ENCODE results near the gene ACTMAP.

The ACTMAP gene

DNA sequence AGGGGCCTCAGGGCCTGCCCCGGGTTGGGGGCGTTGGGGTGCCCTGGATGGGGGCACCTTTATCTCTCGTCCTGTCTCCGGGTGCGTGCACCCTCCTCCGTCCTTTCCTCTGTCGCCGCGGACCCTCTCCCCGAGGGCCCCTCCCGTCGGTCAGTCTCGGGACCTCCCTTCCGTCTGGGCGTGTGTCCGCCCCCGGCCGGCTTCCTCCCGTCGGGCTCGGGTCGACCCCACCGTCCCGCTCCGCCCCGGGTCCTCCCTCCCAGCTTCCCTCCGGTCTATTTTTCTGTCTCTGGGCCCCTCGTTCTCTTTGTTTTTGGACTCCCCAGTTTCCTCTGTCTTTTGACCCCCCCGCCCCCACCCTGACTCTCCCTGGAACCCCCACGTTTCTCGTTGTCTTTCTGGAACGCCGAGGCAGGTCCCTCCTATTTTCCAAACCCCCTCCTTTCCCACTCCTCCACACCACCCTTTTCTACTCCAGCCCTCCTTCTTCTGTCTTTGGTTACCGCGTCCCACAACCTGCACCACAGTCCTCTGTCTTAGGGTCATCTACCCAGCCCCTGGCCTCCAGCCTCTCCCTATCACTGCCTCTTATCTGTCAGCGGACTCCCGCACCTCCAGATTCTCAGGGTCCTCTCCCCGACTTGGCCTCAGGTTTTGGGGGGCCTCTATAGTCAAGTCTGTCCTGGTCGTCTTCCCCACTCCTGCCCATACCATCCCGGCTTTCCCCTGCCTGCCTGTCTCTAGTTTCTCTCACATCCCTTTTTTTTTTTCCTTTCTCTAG is 49.5 kb upstream of the ACTMAP start (continued):
- TF ChIP-seq, protein P1, sequence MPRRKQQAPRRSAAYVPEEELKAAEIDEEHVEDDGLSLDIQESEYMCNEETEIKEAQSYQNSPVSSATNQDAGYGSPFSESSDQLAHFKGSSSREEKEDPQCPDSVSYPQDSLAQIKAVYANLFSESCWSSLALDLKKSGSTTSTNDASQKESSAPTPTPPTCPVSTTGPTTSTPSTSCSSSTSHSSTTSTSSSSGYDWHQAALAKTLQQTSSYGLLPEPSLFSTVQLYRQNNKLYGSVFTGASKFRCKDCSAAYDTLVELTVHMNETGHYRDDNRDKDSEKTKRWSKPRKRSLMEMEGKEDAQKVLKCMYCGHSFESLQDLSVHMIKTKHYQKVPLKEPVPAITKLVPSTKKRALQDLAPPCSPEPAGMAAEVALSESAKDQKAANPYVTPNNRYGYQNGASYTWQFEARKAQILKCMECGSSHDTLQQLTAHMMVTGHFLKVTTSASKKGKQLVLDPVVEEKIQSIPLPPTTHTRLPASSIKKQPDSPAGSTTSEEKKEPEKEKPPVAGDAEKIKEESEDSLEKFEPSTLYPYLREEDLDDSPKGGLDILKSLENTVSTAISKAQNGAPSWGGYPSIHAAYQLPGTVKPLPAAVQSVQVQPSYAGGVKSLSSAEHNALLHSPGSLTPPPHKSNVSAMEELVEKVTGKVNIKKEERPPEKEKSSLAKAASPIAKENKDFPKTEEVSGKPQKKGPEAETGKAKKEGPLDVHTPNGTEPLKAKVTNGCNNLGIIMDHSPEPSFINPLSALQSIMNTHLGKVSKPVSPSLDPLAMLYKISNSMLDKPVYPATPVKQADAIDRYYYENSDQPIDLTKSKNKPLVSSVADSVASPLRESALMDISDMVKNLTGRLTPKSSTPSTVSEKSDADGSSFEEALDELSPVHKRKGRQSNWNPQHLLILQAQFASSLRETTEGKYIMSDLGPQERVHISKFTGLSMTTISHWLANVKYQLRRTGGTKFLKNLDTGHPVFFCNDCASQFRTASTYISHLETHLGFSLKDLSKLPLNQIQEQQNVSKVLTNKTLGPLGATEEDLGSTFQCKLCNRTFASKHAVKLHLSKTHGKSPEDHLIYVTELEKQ (tag by site-specific recombination; IDR thresholded peaks at IDR 0.05; ENCODE audit: borderline replicate concordance), result no peak
- TF ChIP-seq ZNF354C (tag by site-specific recombination; IDR thresholded peaks at IDR 0.05; ENCODE audit: borderline replicate concordance, low read depth) (no peak), ZBTB21 (tag by site-specific recombination; IDR thresholded peaks at IDR 0.05) (peak; percentile 6; the same call in 1 of the 2 replicates), KLF16 (tag by site-specific recombination; IDR thresholded peaks at IDR 0.05) (peak; percentile 92), PRDM1 (tag by site-specific recombination; IDR thresholded peaks at IDR 0.05) (peak; percentile 58; the same call in 1 of the 2 replicates), YY1 (tag by site-specific recombination; IDR thresholded peaks at IDR 0.05) (no peak), ZNF654 (tag by site-specific recombination; IDR thresholded peaks at IDR 0.05; ENCODE audit: low read depth) (no peak), ZNF174 (tag by site-specific recombination; IDR thresholded peaks at IDR 0.05) (no peak), ZNF223 (tag by site-specific recombination; IDR thresholded peaks at IDR 0.05) (no peak), ZNF202 (tag by site-specific recombination; IDR thresholded peaks at IDR 0.05; ENCODE audit: borderline replicate concordance) (no peak), ZBTB48 (tag by site-specific recombination; IDR thresholded peaks at IDR 0.05) (no peak; the same call in 1 of the 2 replicates), ZBTB8A (tag by site-specific recombination; IDR thresholded peaks at IDR 0.05) (0 out of 2 replicates have a peak, but pooled peaks have one; percentile 38), ZNF707 (tag by site-specific recombination; IDR thresholded peaks at IDR 0.05) (no peak), ZSCAN23 (tag by site-specific recombination; IDR thresholded peaks at IDR 0.05) (0 out of 2 replicates have a peak, but pooled peaks have one; percentile 34), ZNF621 (tag by site-specific recombination; IDR thresholded peaks at IDR 0.05) (no peak), ZNF548 (tag by site-specific recombination; IDR thresholded peaks at IDR 0.05) (no peak), ZNF626 (tag by site-specific recombination; IDR thresholded peaks at IDR 0.05) (no peak), ZNF404 (tag by site-specific recombination; IDR thresholded peaks at IDR 0.05) (no peak), ZNF121 (tag by site-specific recombination; IDR thresholded peaks at IDR 0.05) (no peak), ZIC2 (tag by site-specific recombination; IDR thresholded peaks at IDR 0.05) (no peak; the same call in 1 of the 2 replicates), GFI1B (tag by site-specific recombination; IDR thresholded peaks at IDR 0.05) (0 out of 2 replicates have a peak, but pooled peaks have one; percentile 6), SP7 (tag by site-specific recombination; IDR thresholded peaks at IDR 0.05) (peak; percentile 64), ZNF10 (tag by site-specific recombination; IDR thresholded peaks at IDR 0.05) (no peak), ZNF670 (tag by site-specific recombination; IDR thresholded peaks at IDR 0.05; ENCODE audit: low read depth) (no peak), GLI4 (tag by site-specific recombination; IDR thresholded peaks at IDR 0.05) (no peak), SP2 (tag by site-specific recombination; IDR thresholded peaks at IDR 0.05) (peak; percentile 93)
- TF ChIP-seq, protein P2, sequence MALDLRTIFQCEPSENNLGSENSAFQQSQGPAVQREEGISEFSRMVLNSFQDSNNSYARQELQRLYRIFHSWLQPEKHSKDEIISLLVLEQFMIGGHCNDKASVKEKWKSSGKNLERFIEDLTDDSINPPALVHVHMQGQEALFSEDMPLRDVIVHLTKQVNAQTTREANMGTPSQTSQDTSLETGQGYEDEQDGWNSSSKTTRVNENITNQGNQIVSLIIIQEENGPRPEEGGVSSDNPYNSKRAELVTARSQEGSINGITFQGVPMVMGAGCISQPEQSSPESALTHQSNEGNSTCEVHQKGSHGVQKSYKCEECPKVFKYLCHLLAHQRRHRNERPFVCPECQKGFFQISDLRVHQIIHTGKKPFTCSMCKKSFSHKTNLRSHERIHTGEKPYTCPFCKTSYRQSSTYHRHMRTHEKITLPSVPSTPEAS (tag by site-specific recombination; IDR thresholded peaks at IDR 0.05), result 0 out of 2 replicates have a peak, but pooled peaks have one; percentile 31
- TF ChIP-seq, protein P3, sequence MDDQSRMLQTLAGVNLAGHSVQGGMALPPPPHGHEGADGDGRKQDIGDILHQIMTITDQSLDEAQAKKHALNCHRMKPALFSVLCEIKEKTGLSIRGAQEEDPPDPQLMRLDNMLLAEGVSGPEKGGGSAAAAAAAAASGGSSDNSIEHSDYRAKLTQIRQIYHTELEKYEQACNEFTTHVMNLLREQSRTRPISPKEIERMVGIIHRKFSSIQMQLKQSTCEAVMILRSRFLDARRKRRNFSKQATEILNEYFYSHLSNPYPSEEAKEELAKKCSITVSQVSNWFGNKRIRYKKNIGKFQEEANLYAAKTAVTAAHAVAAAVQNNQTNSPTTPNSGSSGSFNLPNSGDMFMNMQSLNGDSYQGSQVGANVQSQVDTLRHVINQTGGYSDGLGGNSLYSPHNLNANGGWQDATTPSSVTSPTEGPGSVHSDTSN (CRISPR knock-in tag; IDR thresholded peaks at IDR 0.05), result no peak
- TF ChIP-seq, protein P4, sequence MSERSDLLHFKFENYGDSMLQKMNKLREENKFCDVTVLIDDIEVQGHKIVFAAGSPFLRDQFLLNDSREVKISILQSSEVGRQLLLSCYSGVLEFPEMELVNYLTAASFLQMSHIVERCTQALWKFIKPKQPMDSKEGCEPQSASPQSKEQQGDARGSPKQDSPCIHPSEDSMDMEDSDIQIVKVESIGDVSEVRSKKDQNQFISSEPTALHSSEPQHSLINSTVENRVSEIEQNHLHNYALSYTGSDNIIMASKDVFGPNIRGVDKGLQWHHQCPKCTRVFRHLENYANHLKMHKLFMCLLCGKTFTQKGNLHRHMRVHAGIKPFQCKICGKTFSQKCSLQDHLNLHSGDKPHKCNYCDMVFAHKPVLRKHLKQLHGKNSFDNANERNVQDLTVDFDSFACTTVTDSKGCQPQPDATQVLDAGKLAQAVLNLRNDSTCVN (tag by site-specific recombination; optimal IDR thresholded peaks at IDR 0.05), result peak; percentile 72
- TF ChIP-seq, protein P5, sequence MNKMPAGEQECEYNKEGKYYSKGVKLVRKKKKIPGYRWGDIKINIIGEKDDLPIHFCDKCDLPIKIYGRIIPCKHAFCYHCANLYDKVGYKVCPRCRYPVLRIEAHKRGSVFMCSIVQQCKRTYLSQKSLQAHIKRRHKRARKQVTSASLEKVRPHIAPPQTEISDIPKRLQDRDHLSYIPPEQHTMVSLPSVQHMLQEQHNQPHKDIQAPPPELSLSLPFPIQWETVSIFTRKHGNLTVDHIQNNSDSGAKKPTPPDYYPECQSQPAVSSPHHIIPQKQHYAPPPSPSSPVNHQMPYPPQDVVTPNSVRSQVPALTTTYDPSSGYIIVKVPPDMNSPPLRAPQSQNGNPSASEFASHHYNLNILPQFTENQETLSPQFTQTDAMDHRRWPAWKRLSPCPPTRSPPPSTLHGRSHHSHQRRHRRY (tag by site-specific recombination; IDR thresholded peaks at IDR 0.05), result no peak
- TF ChIP-seq, protein P6, sequence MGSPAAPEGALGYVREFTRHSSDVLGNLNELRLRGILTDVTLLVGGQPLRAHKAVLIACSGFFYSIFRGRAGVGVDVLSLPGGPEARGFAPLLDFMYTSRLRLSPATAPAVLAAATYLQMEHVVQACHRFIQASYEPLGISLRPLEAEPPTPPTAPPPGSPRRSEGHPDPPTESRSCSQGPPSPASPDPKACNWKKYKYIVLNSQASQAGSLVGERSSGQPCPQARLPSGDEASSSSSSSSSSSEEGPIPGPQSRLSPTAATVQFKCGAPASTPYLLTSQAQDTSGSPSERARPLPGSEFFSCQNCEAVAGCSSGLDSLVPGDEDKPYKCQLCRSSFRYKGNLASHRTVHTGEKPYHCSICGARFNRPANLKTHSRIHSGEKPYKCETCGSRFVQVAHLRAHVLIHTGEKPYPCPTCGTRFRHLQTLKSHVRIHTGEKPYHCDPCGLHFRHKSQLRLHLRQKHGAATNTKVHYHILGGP (tag by site-specific recombination; IDR thresholded peaks at IDR 0.05), result no peak
